Mesenchymal stem cell (in vitro differentiated cells and primary cell): ENCODE measurements around the gene SMIM32.

ENCODE experiments used
- DNase-seq: peaks from one replicate; pipeline ENCODE4 v3.0.0-alpha.2; 2013
- H2AFZ ChIP-seq: one replicate; pipeline ENCODE4 v1.6.1; 2013; ENCODE audit warnings: low read depth, mild to moderate bottlenecking, control low read depth, inconsistent platforms, low read length, moderate library complexity
- H2AK5ac ChIP-seq: 2 replicates; pipeline ENCODE4 v1.6.1; 2013; ENCODE audit warnings: low read length, moderate library complexity, mild to moderate bottlenecking, inconsistent platforms; ENCODE audit not compliant: severe bottlenecking
- H2BK120ac ChIP-seq: one replicate; pipeline ENCODE4 v1.6.1; 2013; ENCODE audit warnings: low read depth, mild to moderate bottlenecking, inconsistent platforms, low read length, moderate library complexity
- H2BK12ac ChIP-seq, 2 experiments: one replicate each; pipeline ENCODE4 v1.6.1; 2013; ENCODE audit warnings: inconsistent platforms in 2 of 2, low read length in 2 of 2, mild to moderate bottlenecking in 2 of 2, moderate library complexity in 2 of 2, control low read depth in 1 of 2
- H2BK15ac ChIP-seq: one replicate; pipeline ENCODE4 v1.6.1; 2013; ENCODE audit warnings: mild to moderate bottlenecking, low read depth, inconsistent platforms; ENCODE audit not compliant: poor library complexity, severe bottlenecking
- H2BK5ac ChIP-seq: 2 replicates; pipeline ENCODE4 v1.6.1; 2013; ENCODE audit warnings: low read depth, mild to moderate bottlenecking, low read length, control low read depth, inconsistent platforms; ENCODE audit not compliant: poor library complexity, severe bottlenecking
- H3K14ac ChIP-seq, 2 experiments: one replicate each; pipeline ENCODE4 v1.6.1; 2013; ENCODE audit warnings: inconsistent platforms in 2 of 2, low read length in 2 of 2, control low read depth in 1 of 2, mild to moderate bottlenecking in 1 of 2, moderate library complexity in 1 of 2
- H3K18ac ChIP-seq, 2 experiments: one replicate each; pipeline ENCODE4 v1.6.1; 2013; ENCODE audit warnings: inconsistent platforms in 2 of 2, low read length in 2 of 2, control low read depth in 1 of 2, low read depth in 1 of 2, mild to moderate bottlenecking in 1 of 2
- H3K23ac ChIP-seq, 2 experiments: one replicate each; pipeline ENCODE4 v1.6.1; 2013; ENCODE audit warnings: inconsistent platforms in 2 of 2, low read length in 2 of 2, mild to moderate bottlenecking in 2 of 2, moderate library complexity in 2 of 2, control low read depth in 1 of 2
- H3K27ac ChIP-seq: 2 replicates; pipeline ENCODE4 v1.5.1; 2013; ENCODE audit warnings: mild to moderate bottlenecking, moderate library complexity, low read length, control low read depth, inconsistent platforms; ENCODE audit not compliant: poor library complexity, severe bottlenecking
- H3K27me3 ChIP-seq, 2 experiments: 2 replicates each; pipeline versions ENCODE4 v1.6.1 to v1.7.0; 2013; ENCODE audit warnings: low read length in 2 of 2, mild to moderate bottlenecking in 2 of 2, moderate library complexity in 2 of 2, control low read depth in 1 of 2, inconsistent platforms in 1 of 2; ENCODE audit not compliant: control insufficient read depth in 1 of 2, insufficient read depth in 1 of 2
- H3K36me3 ChIP-seq, 2 experiments: 2 replicates each; pipeline versions ENCODE4 v1.6.1 to v1.7.0; 2013; ENCODE audit warnings: low read length in 2 of 2, control low read depth in 1 of 2, inconsistent platforms in 1 of 2, low read depth in 1 of 2, mild to moderate bottlenecking in 1 of 2; ENCODE audit not compliant: insufficient read depth in 2 of 2, control insufficient read depth in 1 of 2
- H3K4ac ChIP-seq, 2 experiments: one replicate each; pipeline ENCODE4 v1.6.1; 2013; ENCODE audit warnings: inconsistent platforms in 2 of 2, low read length in 2 of 2, mild to moderate bottlenecking in 2 of 2, moderate library complexity in 2 of 2, control low read depth in 1 of 2, low read depth in 1 of 2
- H3K4me1 ChIP-seq: 2 replicates; pipeline ENCODE4 v1.6.1; 2013; ENCODE audit warnings: low read depth, low read length, control low read depth; ENCODE audit not compliant: control insufficient read depth, insufficient read depth
- H3K4me2 ChIP-seq: 2 replicates; pipeline ENCODE4 v1.6.1; 2013; ENCODE audit warnings: low read length, mild to moderate bottlenecking, inconsistent platforms; ENCODE audit not compliant: poor library complexity, severe bottlenecking
- H3K4me3 ChIP-seq, 2 experiments: 2 replicates each; pipeline versions ENCODE4 v1.5.1 to v1.7.0; 2013; ENCODE audit warnings: low read length in 2 of 2, mild to moderate bottlenecking in 2 of 2, control low read depth in 1 of 2, low read depth in 1 of 2; ENCODE audit not compliant: insufficient read depth in 1 of 2
- H3K79me1 ChIP-seq: replicated peaks from 2 replicates; pipeline ENCODE4 v1.6.1; 2013; ENCODE audit warnings: mild to moderate bottlenecking, control low read depth, low read length, inconsistent platforms; ENCODE audit not compliant: poor library complexity, severe bottlenecking
- H3K9ac ChIP-seq: 2 replicates; pipeline ENCODE4 v1.7.0; 2013; ENCODE audit warnings: mild to moderate bottlenecking, low read length, moderate library complexity
- H3K9me3 ChIP-seq: 2 replicates; pipeline ENCODE4 v1.7.0; 2013; ENCODE audit warnings: mild to moderate bottlenecking, low read length; ENCODE audit not compliant: control insufficient read depth
- H4K8ac ChIP-seq: one replicate; pipeline ENCODE4 v1.6.1; 2013; ENCODE audit warnings: inconsistent platforms, mild to moderate bottlenecking, low read length, moderate library complexity
- H4K91ac ChIP-seq: one replicate; pipeline ENCODE4 v1.6.1; 2013; ENCODE audit warnings: mild to moderate bottlenecking, low read length, inconsistent platforms
- WGBS: methylation state at CpG from one replicate; pipeline ENCODE4 v1.1.7; 2013; ENCODE audit warnings: mixed read lengths; 5-methylcytosine and 5-hydroxymethylcytosine counted together

The SMIM32 gene

GRCh38 chr5:136200761-136201160 lies 7.8 kb upstream of the SMIM32 start:
- H3K14ac ChIP-seq = no peak overlapping the region
- H3K36me3 ChIP-seq = no peaks in the 10 kb centered on the region
- no peak overlapping the region for H2AK5ac ChIP-seq
- H3K79me1 ChIP-seq = no peaks in the 10 kb centered on the region
- DNase-seq = no peak
- H4K91ac ChIP-seq = no peak overlapping the region
- no peak overlapping the region for H3K18ac ChIP-seq
- no peak overlapping the region for H3K27ac ChIP-seq
- no peak overlapping the region for H3K23ac ChIP-seq
- no peak overlapping the region for H3K9ac ChIP-seq
- H2BK12ac ChIP-seq = no peak overlapping the region
- H2AFZ ChIP-seq = no peak overlapping the region
- peaks cover 5% of the 10 kb centered on the region for H3K9me3 ChIP-seq
- H3K4me2 ChIP-seq = no peak overlapping the region
- H3K4me3 ChIP-seq = no peak overlapping the region
- no peak overlapping the region for H2BK5ac ChIP-seq
- H3K4ac ChIP-seq = no peak overlapping the region
- WGBS = 76% methylated on average over 3 of the region's 3 CpGs
- peaks cover 2% of the 10 kb centered on the region for H3K4me1 ChIP-seq
- peaks cover 27 to 28% of the 10 kb centered on the region in 2 experiments for H3K27me3 ChIP-seq
- H2BK120ac ChIP-seq = no peak overlapping the region
- no peak overlapping the region for H4K8ac ChIP-seq
- H2BK15ac ChIP-seq = no peak overlapping the region

DNA sequence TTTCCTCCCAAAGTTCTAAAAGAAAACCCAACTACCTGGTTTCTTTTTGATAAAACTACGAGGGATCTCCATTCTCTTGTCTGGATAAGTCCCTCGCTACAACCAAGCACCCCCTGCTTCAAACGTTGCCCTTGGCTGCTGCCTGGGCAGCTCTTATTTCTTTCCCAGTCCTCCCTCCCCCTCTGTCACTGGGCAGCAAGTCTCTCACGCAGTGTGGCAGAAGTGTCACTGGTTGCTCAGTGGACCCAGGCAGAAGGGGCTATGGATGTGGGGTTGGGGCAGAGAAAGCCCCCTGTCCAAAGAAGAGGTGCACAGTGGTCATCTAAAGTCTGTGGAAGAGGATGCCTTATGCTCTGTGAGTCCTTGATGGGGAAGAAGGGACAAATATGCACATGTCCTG lies 7.2 kb upstream of the SMIM32 start:
- Histone ChIP-seq H2BK12ac (no peak overlapping the region), H3K4me3 (no peak overlapping the region), H2BK15ac (no peak overlapping the region), H3K18ac (no peak overlapping the region), H3K9ac (no peak overlapping the region), H4K8ac (no peak overlapping the region), H3K36me3 (no peaks in the 10 kb centered on the region), H2BK5ac (no peak overlapping the region), H3K79me1 (no peaks in the 10 kb centered on the region), H3K14ac (no peak overlapping the region), H3K9me3 (no peaks in the 10 kb centered on the region), H3K4me1 (peaks cover 2% of the 10 kb centered on the region), H2AK5ac (no peak overlapping the region), H3K23ac (no peak overlapping the region), H3K4me2 (no peak overlapping the region), H2BK120ac (no peak overlapping the region), H4K91ac (no peak overlapping the region), H3K4ac (no peak overlapping the region), H2AFZ (no peak overlapping the region), H3K27me3 (peaks cover 29 to 34% of the 10 kb centered on the region in 2 experiments), H3K27ac (no peak overlapping the region)
- no peak for DNase-seq
- 60% methylated on average over 4 of the region's 4 CpGs for WGBS

- Histone ChIP-seq H3K18ac (no peak overlapping the region), H3K23ac (no peak overlapping the region), H3K4ac (no peak overlapping the region), H3K9ac (no peak overlapping the region), H3K36me3 (no peaks in the 10 kb centered on the region), H2AFZ (no peak overlapping the region), H3K4me1 (peaks cover 2% of the 10 kb centered on the region), H3K9me3 (no peaks in the 10 kb centered on the region), H3K79me1 (no peaks in the 10 kb centered on the region), H2BK5ac (no peak overlapping the region), H2BK120ac (no peak overlapping the region), H3K14ac (no peak overlapping the region), H2BK12ac (no peak overlapping the region), H3K4me2 (no peak overlapping the region), H4K91ac (no peak overlapping the region), H2BK15ac (no peak overlapping the region), H2AK5ac (no peak overlapping the region), H3K27ac (no peak overlapping the region), H4K8ac (no peak overlapping the region), H3K27me3 (peaks cover 32 to 41% of the 10 kb centered on the region in 2 experiments), H3K4me3 (no peak overlapping the region)
- DNase-seq = no peak
- WGBS = 92% methylated on average over 7 of the region's 7 CpGs
Measured at GRCh38 chr5:136199408-136199807, 6.4 kb upstream of the SMIM32 start.

DNA sequence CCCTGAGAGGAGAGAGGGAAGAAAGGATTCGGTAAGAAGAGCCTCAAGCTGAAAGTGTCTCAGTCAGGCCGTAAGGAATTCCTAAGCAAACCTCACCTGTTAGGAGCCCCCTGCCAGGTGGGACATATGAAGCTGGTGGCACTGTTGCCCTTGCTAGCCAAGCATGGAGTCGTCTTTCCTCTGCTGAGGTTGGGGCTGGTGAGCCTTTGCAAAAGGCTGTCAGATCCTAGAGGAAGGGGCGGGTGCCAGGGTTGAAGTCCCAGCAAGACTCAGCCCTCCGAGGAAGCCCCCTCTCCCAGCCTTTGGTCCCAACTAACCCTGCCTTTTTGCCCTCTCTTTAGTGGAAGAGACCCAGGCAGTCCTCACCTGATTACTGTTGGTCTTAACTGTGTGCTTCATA lies 5.5 kb upstream of the SMIM32 start:
- peaks cover 3% of the 10 kb centered on the region for H3K4me1 ChIP-seq
- no peak overlapping the region for H3K23ac ChIP-seq
- H2BK120ac ChIP-seq = no peak overlapping the region
- H3K9me3 ChIP-seq = no peaks in the 10 kb centered on the region
- no peak overlapping the region for H2AFZ ChIP-seq
- no peak overlapping the region for H2BK12ac ChIP-seq
- H2BK5ac ChIP-seq = no peak overlapping the region
- no peak overlapping the region for H4K91ac ChIP-seq
- no peak overlapping the region for H2AK5ac ChIP-seq
- no peak overlapping the region for H3K14ac ChIP-seq
- H3K4ac ChIP-seq = no peak overlapping the region
- peaks cover 0 to 1% of the 10 kb centered on the region in 2 experiments for H3K36me3 ChIP-seq
- H3K18ac ChIP-seq = no peak overlapping the region
- no peak for DNase-seq
- H2BK15ac ChIP-seq = no peak overlapping the region
- no peak overlapping the region for H3K4me3 ChIP-seq
- no peak overlapping the region for H3K4me2 ChIP-seq
- no peak overlapping the region for H3K27ac ChIP-seq
- no peak overlapping the region for H3K9ac ChIP-seq
- H4K8ac ChIP-seq = no peak overlapping the region
- peaks cover 42 to 51% of the 10 kb centered on the region in 2 experiments for H3K27me3 ChIP-seq
- WGBS = 85% methylated on average over 5 of the region's 5 CpGs
- no peaks in the 10 kb centered on the region for H3K79me1 ChIP-seq
